OCI-M2 (cell line): Measurements from ENCODE around the gene NEXN.

Experiments
- DNase-seq: peaks from one replicate; lab custom pipeline; 2025; ENCODE audit not compliant: unreplicated experiment; lab: John Stamatoyannopoulos, UW

The NEXN gene

DNA sequence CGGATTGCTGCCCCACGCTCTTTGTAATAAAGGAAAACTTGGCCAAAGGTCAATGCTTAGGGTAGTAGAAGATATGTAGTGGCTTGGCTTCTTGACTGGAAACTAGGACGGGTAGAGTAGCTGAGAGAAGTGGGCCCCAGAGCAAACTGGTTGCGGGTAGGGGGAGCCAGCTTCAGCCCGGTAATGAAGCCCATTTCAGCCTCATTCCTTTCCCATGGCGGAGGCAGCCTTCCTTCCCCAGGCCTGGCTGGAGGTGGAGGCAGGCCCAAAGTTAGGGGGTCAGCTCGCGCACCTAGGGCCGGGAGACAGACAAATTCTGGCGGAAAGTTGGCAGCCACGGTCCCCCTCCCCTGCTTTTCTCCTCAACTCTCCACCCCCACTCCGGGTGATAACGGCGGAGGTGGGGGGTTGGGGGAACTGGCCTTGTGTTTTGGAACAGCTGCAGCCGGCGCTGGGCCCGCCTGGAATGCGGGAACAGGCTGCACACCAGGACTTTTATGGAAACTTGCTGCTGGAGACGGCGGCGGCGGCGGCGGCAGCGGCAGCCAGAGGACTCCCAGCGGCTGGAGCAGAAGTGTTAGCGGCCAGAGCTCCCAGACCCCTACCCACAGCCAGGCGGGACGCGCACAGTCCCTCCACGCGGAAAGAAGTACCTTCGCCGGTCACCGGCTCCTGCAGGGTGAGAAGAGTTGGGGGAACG, at the start of gene NEXN:
Gene NEXN (plus strand): TSS at position 544 of the 700 bp plus-strand sequence. CDS start 27,483 bp downstream, outside the sequence.
- no peak for DNase-seq

DNA sequence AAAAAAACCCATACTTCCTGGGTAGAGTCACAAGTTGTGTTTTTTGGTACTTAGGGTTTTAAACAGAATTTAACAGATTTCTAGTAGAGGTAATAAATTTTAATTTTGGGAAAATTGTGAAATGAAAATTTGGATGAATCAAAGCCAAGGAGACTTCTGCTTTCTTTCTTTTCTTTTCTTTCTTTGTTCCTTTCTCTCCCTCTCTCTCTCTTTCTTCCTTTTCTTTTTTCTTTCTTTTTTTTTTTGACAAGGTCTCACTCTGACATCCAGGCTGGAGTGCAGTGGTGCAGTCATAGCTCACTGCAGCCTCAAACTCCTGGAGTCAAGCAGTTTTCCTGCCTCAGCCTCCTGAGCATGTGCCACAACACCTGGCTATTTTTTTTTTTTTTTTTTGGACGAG, 46.9 kb upstream of the NEXN start:
- DNase-seq, result no peak

DNA sequence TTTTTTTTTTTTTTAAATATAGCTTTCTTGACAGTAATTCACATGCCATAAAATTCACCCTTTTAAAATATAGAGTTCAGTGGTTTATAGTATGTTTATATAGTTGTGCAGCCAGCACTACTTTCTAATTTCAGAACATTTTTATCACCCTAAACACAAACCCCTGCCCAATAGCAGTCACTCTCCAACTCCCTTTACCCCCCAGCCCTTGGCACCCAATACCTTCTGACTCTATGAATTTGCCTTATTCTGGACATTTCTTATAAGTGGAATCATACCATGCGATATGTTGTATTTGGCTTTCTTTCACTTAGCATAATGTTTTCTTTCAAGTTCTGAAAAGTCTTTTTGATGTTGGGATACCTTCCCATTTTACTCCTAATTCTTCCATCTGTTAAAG, 42.5 kb upstream of the NEXN start:
- no peak for DNase-seq

DNA sequence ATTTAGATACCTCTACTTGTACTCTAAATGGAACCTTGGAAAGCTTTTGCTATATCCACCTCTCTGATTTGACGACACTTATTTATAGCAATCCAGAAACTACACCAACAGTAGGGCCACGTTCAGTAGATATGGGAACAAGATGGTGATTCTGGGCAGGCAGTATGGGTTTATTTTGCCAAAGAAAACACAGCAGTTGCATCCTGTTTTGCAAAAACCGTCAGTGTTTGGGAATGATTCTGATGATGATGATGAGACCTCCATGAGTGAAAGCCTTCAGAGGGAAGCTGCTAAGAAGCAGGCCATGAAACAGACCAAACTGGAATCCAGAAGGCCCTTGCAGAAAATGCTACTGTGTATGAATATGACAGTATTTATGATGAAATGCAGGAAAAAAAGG, 41.5 kb upstream of the NEXN start:
- no peak for DNase-seq

DNA sequence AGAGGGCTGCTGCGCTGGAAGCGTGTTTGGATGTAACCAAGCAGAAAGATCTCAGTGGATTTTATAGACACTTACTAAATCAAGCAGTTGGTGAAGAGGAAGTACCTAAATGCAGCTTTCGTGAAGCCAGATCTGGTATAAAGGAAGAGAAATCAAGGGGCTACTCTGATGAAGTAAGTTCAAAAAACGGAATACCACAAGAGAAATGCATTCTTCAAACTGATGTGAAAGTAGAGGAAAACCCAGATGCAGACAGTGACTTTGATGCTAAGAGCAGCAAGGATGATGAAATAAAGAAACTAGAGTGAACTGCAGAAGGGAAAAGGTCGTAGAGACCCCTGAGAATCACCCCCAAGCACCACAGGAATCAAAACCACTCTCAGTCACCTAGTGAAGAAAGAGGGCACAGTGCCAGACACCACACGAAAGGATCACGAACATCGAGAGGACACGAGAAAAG, 40.8 kb upstream of the NEXN start:
- no peak for DNase-seq

DNA sequence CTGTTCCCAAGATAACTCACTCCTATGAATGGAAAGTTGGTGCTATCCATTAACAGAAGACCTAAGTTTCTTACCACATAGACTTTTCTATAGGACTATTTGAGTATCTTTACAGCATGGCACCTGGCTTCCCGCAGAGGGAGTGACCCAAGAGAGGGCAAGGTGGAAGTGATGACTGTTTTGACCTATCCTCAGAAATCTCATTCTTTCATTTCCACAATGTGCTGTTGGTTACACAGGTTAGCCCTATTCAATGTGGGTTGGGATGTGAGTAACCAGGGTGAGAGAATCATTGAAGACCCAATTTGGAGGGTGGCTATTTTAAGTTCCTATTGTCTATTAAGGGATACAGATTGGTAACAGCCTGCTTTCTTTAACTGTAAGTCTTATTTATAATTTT, 38.3 kb upstream of the NEXN start:
- DNase-seq, result no peak

DNA sequence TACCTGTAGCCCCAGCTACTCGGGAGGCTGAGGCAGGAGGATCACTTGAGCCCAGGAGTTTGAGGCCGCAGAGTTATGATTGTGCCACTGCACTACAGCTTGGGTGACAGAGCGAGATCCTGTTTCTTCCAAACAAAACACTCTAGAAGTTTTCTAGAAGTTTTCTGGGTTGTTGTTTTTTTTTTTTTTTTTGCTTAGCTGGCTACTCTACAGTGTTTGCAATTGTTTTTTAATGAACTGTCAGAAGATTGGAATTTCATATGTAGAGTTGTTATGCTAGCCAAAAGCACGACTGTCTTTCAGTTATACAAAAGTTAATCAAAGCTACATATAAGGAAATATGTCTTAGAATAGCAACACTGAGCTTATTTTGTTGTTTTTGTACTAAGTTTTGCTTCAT, 30.9 kb upstream of the NEXN start:
- no peak for DNase-seq

DNA sequence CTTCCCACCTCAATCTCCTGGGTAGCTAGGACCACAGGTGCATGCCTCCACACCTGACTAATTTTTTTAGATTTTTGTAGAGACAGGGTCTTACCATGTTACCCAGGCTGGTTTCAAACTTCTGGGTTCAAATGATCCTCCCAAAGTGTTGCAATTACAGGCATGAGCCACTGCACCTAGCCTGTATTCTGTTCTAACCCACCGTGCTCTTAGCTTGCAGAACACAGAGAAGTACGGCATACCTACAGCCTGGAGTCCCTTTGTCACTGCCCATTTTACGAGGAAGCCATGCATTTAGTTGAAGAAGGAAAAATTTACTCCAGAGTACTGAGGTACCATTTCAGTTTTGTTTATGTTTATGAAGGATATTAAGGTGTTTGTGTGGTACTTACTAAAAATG, 29.7 kb upstream of the NEXN start:
- DNase-seq, result no peak

DNA sequence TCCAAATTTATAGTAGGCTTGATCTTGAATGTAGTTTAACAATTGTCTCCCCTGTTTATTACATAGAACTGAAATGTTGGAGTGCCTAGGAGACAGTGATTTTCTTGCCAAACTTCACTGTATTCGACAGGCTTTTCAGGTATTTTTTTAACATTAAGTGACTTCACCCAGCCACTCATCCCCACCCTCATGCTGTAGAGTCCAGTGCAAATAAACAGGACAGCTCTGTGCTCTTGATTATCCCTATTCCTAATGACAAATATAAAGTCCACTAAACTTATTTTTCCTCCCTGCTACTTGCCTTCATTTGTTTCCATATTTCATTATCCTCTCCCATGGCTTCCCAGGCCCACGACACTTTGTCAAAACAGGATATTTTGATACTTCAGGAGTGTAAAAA, 29.2 kb upstream of the NEXN start:
- no peak for DNase-seq

DNA sequence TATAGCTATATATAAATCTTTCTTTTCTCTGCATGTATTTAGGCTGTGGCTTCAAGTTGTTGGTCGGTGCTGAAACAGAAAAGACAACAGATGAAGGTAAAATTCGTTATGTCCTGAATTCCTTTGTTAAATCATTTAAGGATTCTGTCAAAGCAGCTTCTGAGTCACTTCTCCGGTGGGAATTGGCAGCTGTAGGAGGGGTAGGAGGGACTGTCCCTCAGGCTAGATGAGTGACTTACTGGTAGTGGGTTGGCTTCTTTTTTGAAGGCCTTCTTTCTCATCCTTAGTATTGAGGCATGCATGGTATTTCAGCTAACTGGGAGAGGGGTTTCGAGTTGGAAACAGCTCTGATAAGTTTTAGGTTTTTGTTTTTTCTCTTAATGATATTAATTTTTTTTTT, 22.1 kb upstream of the NEXN start:
- DNase-seq, result no peak

DNA sequence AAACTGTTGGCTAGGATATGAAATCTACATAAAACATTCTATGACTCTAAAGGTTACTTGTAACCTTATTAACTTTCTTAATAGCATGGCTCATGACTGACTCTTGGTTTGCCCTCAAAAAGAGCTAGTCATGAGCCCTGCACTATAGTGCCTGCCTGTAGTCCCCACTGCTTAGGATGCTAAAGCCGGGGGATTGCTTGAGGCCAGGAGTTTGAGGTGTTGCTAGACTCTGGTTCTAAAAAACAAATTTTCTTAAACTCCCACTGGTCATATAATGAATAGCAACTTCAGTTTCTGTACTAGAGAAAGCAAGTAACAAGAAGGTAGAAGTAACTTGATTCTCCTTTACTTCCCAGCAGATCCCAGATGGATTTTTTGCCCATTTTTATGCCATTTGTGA, 15.8 kb upstream of the NEXN start:
- DNase-seq, result no peak

DNA sequence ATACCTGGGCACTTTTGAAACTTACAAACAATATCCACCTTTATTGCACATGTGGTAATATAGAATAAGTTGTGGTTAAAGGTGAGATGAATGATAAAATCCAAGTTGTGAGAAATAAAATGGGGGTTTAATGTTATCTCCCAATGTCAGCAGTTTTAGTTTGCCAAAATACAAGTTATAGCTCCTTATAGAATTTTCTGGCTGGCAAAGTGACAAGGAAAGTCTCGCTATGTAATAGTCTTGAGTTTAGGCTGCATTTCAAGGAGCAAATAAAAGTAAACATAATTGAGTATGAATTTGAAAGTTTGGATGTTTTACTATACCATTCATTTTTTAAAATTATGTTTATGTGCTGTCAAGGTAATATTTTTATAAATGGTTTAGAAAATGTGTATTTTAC, 15.0 kb upstream of the NEXN start:
- DNase-seq, result no peak

DNA sequence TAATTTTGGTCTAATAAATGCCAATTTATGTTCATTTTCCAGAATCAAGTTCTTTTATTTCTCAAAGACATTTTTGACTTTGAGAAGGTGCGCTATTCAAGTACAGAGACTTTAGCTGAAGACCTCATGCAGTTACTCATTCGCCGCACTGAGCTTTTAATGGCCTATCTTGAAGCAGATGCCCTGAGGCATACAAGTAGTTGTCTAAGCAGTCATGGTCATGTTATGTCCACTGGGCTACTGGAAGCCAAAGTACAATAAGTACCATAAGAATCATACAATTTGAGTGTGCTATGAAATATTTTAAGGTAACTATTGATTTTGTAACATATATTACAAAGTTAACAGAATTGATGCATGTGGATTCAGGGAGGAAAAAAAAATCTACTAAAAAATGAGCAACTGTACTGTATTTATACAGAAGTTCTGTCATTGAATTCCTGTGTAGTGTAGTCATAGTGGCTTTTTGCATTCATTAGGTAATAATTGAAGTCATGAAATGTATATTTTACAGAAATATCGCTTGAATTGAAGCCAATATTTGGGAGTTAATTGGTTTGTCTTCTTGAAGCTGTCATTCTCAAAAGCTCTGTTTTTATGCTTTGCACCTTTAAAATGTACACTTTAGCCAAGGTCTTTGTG, 13.5 kb upstream of the NEXN start:
- DNase-seq, result no peak

DNA sequence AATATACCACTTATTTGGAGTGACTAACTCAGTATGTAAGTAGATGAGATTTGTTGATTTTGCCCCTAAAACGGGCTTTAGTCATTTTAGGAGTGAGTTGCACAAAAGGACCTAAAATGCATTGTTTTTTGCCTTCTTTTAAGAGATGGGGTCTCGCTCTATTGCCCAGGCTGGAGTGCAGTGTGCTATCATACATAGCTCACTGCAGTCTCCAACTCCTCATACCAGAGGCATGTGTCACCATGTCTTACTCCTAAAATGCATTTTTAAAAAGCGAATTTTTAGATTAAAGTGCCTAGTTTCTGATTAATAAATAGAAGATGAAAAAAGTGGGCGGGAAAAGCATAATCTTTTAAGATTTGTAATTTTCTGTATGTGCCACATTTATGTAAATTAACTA, 11.5 kb upstream of the NEXN start:
- no peak for DNase-seq

DNA sequence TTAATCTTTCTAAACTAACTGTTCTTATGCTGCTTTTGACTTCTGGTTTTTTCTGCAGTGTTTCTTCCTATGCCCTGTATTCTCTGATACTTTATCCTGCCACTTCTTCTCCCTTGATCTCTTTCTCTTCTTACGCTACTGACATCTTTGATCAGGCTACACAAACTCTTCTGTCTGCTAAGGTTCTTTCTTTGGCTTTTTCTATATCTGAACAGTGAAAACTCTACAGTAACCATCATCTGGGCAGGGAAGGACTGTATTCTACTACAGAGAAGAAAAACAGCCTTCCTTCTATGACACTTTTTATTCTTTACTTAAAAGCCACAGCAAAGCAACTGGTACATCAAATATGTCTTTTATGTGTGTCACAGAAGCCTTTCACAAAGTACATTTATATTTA, 7.4 kb upstream of the NEXN start:
- DNase-seq, result no peak

DNA sequence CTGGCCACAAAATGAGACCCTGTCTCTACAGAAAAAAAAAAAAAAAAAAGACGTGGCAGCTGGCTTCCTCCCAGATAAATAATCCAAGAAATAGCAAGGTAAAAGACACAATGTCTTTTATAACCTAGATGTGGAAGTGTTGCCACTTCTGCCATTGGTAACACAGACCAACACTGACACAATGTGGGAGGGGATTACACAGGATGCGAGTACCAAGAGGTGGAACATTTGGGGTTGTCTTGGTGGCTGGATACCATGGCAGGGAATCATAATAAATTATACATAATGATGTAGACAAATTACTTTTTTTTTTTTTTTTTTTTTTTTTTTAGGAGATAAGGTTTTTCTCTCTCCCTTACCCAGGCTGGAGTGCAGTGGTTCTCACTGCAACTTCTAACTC, 6.0 kb upstream of the NEXN start:
- DNase-seq, result no peak

DNA sequence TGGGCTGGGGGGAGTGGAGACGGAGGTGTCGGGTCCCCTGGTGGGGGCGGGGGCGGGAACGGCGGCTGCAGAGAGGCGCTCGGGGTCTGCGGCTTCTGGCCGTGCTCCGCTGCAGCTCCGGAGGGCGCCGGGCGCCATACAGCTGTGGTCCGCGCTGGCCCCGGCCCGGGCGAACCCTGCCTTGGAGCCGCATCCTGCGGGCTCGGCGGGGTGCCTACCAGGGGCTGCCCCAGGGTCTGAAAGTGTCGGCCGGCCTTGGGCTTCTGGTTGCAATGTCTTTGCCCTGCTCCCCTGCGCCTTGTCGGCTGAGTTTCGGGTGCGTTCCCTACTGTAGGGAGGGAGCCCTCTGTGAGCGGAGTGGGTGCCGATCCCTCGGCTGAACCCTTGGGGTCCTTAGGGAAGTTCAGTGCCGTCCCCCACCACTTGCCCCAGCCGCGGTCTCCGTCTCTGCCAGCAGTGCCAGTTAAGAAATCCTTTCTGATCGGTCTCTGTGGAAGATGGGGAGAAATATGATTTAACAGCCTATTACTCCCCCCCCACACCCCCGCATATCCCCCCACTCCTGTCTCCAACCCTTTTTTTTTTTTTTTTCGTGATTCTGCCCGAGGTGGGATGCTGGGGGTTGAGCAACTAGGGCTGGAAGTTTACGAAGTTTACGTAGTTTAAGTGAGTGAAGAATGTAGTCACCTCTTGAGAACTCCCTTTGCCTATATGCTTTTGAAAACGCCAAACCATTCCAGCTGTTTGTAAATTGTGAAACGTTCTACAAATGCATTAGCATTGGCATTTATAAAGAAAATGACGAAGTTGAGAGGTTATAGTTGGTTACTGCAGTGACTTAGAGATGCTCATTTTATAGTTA, 588 bp downstream of the NEXN start:
- no peak for DNase-seq

DNA sequence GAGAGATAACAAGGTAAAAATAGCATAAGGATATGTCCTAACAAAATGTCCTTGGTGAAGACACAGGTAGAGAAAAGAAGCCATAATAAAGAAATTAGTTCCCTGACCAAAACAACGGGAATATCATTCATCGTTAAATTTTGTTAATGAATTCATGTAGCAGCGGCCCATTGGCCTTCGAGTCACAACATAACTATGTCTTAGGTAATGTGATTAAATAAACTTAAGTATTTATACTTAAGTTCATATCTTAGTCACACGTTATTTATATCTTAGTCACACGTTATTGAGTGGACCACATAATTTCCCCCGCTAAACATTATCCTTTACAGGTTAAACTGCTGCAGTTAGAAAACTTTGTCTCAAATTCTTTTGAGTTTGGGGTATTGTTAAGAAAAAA, 1.2 kb downstream of the NEXN start:
- no peak for DNase-seq

DNA sequence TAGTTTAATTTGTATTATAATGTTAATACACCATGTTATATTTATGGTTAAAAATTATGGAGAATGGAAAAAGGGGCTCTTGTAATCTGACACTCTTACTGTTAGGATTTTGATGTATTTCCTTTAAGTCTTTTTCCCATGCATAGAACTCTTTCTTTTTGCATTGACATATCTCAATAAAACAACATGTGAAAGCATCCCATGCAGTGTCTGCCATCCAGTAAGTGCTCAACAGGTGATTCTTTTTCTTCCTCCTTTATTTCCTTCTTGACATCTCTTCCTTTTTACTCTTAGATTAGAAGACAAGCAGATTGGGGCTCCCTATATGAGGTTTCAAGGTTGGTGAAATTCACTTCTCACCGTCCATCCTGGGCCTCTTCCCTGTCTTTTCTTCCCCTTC, 2.8 kb downstream of the NEXN start:
- no peak for DNase-seq

DNA sequence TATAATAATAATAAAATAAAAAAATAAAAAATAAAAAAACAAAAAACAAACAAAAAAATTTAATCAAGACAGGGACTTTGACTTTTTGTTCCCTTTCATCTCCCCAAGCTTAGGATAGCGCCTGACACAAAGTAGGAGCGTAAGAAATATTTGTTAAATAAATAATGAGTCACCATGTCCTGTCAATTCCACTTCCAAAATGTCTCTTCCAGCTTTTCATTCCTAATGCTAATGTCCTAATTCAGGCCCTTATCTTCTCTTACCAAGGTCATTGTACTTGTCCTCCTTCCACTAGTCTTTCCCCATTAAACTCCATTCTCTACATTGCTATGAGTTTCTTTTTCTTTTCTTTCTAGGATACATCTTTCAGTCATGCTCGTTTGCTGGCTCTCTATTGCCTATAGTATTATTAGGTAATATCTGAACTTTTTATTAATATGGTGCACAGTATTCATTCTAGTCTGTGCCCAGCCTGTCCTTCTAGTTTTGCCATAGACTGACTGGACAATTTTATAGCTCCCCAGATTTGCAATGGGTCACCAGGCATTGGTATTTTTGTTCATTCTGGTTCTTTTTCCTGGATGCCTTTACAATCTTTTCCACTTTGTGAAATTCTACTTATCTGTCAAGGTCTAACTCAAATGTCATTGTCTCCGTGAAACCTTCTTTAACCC, 11.4 kb downstream of the NEXN start:
- no peak for DNase-seq

DNA sequence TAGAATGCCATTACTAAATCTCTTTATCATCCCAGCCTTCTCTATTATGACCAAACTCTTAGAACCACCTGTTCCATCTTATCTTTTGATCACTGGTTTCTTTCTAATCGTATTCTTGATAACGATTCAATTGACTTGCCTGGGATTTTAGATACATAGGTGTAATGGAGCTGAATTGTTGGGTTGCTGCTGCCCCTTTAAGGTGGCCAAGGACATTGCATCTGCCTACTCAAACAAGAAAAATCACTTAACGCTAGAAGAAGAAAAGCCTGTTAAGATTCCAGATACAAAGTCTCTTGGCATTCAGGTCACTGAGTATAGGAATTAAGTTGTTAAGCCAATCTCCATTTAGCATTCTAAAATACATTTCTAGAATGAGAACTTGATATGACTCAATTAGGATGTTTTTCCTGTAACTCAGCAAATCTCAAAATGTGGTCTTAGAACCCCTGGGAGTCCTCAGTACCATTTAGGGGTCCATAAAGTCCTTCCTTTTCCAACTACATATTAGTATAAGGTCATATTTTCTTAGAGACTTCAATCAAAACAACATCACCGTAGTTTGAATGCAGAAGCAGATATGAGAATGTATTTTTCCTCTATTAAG, 12.4 kb downstream of the NEXN start:
- DNase-seq, result no peak
